K562 (cell line): Measurements from ENCODE around the gene NTN1.

Source experiments
- CHD4 ChIP-seq: fragments of 200-600 bp; sonication (generic); IDR thresholded peaks from 3 replicates; pipeline ENCODE4 v1.6.1; 2012; ENCODE audit warnings: low read depth, mild to moderate bottlenecking, mixed read lengths, low read length, inconsistent platforms; ENCODE audit not compliant: insufficient read depth, insufficient replicate concordance, poor library complexity, severe bottlenecking
- EP300 ChIP-seq: IDR thresholded peaks from 2 replicates; pipeline ENCODE4 v1.6.1; 2012; ENCODE audit warnings: low read length, improper control_type of control experiment
- FOS ChIP-seq: IDR thresholded peaks from 3 replicates; pipeline ENCODE4 v1.6.1; 2011; ENCODE audit not compliant: insufficient read length; ENCODE audit errors: extremely low read depth
- HMG20B ChIP-seq: fragments of 250-450 bp; sonication (Bioruptor Pico); IDR thresholded peaks from 2 replicates; pipeline ENCODE4 v1.5.0; 2021; ENCODE audit warnings: mild to moderate bottlenecking
- HNRNPLL ChIP-seq: fragments of 200-400 bp; formaldehyde crosslinking; IDR thresholded peaks from 2 replicates; pipeline ENCODE4 v1.6.1; 2017; ENCODE audit warnings: low read length, low read depth, mild to moderate bottlenecking; ENCODE audit not compliant: poor library complexity, severe bottlenecking
- NCOR1 ChIP-seq: fragments of 450-650 bp; IDR thresholded peaks from 2 replicates; pipeline ENCODE4 v1.6.1; 2016; ENCODE audit warnings: mild to moderate bottlenecking, moderate library complexity
- NR2C2 ChIP-seq, 2 experiments: fragments of 200-800 bp in 1 of 2; sonication (Bioruptor generic) in 1 of 2; sonication (generic) in 1 of 2; formaldehyde crosslinking in 1 of 2; IDR thresholded peaks; 2 replicates each; pipeline versions ENCODE4 v1.6.1 to v1.8.0; 2016 to 2022; ENCODE audit warnings: mild to moderate bottlenecking in 1 of 2, missing compliant biosample characterization in 1 of 2, missing genetic modification characterization in 1 of 2, missing genetic modification reagents in 1 of 2
- POLR2A ChIP-seq: fragments of 450-650 bp; conservative IDR thresholded peaks from 2 replicates; pipeline ENCODE4 v1.6.1; 2016
- SP1 ChIP-seq: sonication (generic); formaldehyde crosslinking; IDR thresholded peaks from 2 replicates; pipeline ENCODE4 v1.8.1; 2022; ENCODE audit warnings: mild to moderate bottlenecking, missing genetic modification reagents
- TAF7 ChIP-seq: fragments of 450-650 bp; IDR thresholded peaks from 2 replicates; pipeline ENCODE4 v1.6.1; 2016; ENCODE audit warnings: missing genetic modification characterization, missing compliant biosample characterization
- TF ChIP-seq, protein P1 (sequence below), 3 experiments: IDR thresholded peaks in 2 of 3; conservative IDR thresholded peaks in 1 of 3; 2 replicates each; pipeline ENCODE4 v1.5.1; 2011 to 2012; ENCODE audit warnings: low read length in 3 of 3, mild to moderate bottlenecking in 3 of 3, control low read depth in 2 of 3, improper control_type of control experiment in 1 of 3, inconsistent platforms in 1 of 3, low read depth in 1 of 3, mixed read lengths in 1 of 3, moderate library complexity in 1 of 3; ENCODE audit not compliant: insufficient read depth in 2 of 3
- TF ChIP-seq, protein P2 (sequence below), 2 experiments: fragments of 450-650 bp; formaldehyde crosslinking in 1 of 2; IDR thresholded peaks; 2 replicates each; pipeline versions ENCODE4 v1.4.0 to v1.6.1; 2014 to 2020; ENCODE audit warnings: mild to moderate bottlenecking in 2 of 2, borderline replicate concordance in 1 of 2, low read depth in 1 of 2
- TF ChIP-seq, protein P3 (sequence below): sonication (generic); formaldehyde crosslinking; IDR thresholded peaks from 2 replicates; pipeline ENCODE4 v1.8.1; 2022; ENCODE audit warnings: missing genetic modification reagents

- TF ChIP-seq HMG20B, result no peak
- TF ChIP-seq, protein P1, sequence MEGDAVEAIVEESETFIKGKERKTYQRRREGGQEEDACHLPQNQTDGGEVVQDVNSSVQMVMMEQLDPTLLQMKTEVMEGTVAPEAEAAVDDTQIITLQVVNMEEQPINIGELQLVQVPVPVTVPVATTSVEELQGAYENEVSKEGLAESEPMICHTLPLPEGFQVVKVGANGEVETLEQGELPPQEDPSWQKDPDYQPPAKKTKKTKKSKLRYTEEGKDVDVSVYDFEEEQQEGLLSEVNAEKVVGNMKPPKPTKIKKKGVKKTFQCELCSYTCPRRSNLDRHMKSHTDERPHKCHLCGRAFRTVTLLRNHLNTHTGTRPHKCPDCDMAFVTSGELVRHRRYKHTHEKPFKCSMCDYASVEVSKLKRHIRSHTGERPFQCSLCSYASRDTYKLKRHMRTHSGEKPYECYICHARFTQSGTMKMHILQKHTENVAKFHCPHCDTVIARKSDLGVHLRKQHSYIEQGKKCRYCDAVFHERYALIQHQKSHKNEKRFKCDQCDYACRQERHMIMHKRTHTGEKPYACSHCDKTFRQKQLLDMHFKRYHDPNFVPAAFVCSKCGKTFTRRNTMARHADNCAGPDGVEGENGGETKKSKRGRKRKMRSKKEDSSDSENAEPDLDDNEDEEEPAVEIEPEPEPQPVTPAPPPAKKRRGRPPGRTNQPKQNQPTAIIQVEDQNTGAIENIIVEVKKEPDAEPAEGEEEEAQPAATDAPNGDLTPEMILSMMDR (IDR thresholded peaks at IDR 0.05 in 2 of 3, conservative IDR thresholded peaks at IDR 0.05 in 1 of 3; ENCODE audit: insufficient read depth in 2 of 3, low read depth in 1 of 3, low read length in 3 of 3), result no peak
- TF ChIP-seq, protein P2, sequence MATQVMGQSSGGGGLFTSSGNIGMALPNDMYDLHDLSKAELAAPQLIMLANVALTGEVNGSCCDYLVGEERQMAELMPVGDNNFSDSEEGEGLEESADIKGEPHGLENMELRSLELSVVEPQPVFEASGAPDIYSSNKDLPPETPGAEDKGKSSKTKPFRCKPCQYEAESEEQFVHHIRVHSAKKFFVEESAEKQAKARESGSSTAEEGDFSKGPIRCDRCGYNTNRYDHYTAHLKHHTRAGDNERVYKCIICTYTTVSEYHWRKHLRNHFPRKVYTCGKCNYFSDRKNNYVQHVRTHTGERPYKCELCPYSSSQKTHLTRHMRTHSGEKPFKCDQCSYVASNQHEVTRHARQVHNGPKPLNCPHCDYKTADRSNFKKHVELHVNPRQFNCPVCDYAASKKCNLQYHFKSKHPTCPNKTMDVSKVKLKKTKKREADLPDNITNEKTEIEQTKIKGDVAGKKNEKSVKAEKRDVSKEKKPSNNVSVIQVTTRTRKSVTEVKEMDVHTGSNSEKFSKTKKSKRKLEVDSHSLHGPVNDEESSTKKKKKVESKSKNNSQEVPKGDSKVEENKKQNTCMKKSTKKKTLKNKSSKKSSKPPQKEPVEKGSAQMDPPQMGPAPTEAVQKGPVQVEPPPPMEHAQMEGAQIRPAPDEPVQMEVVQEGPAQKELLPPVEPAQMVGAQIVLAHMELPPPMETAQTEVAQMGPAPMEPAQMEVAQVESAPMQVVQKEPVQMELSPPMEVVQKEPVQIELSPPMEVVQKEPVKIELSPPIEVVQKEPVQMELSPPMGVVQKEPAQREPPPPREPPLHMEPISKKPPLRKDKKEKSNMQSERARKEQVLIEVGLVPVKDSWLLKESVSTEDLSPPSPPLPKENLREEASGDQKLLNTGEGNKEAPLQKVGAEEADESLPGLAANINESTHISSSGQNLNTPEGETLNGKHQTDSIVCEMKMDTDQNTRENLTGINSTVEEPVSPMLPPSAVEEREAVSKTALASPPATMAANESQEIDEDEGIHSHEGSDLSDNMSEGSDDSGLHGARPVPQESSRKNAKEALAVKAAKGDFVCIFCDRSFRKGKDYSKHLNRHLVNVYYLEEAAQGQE (IDR thresholded peaks at IDR 0.05; ENCODE audit: borderline replicate concordance), result no peak
- TF ChIP-seq, protein P2 (CRISPR knock-in tag; IDR thresholded peaks at IDR 0.05; ENCODE audit: low read depth), result no peak
- no peak for TF ChIP-seq NR2C2 (CRISPR knock-in tag; IDR thresholded peaks at IDR 0.05)
- no peak for TF ChIP-seq NR2C2 (tag; IDR thresholded peaks at IDR 0.05)
- TF ChIP-seq, protein P3, sequence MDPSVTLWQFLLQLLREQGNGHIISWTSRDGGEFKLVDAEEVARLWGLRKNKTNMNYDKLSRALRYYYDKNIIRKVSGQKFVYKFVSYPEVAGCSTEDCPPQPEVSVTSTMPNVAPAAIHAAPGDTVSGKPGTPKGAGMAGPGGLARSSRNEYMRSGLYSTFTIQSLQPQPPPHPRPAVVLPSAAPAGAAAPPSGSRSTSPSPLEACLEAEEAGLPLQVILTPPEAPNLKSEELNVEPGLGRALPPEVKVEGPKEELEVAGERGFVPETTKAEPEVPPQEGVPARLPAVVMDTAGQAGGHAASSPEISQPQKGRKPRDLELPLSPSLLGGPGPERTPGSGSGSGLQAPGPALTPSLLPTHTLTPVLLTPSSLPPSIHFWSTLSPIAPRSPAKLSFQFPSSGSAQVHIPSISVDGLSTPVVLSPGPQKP (CRISPR knock-in tag), result no peak
- no peak for TF ChIP-seq HNRNPLL
- no peak for TF ChIP-seq POLR2A
- TF ChIP-seq TAF7 (tag), result no peak
- TF ChIP-seq NCOR1, result no peak
- TF ChIP-seq EP300, result no peak
- no peak for TF ChIP-seq FOS
- no peak for TF ChIP-seq SP1 (CRISPR knock-in tag)
- no peak for TF ChIP-seq CHD4
Observed at GRCh38 chr17:9115214-9116191, 94.2 kb downstream of the NTN1 start.
